22Rv1 (cell line): ENCODE data around the gene CDH18.

Experiments
- ZFX ChIP-seq: fragments of 450-650 bp; IDR thresholded peaks from 2 replicates; pipeline ENCODE4 v1.6.1; 2017; ENCODE audit warnings: antibody characterized with exemption, borderline replicate concordance
- TF ChIP-seq, protein P1 (sequence below): fragments of 450-650 bp; IDR thresholded peaks from 2 replicates; pipeline ENCODE4 v1.5.1; 2017; ENCODE audit warnings: mild to moderate bottlenecking

DNA sequence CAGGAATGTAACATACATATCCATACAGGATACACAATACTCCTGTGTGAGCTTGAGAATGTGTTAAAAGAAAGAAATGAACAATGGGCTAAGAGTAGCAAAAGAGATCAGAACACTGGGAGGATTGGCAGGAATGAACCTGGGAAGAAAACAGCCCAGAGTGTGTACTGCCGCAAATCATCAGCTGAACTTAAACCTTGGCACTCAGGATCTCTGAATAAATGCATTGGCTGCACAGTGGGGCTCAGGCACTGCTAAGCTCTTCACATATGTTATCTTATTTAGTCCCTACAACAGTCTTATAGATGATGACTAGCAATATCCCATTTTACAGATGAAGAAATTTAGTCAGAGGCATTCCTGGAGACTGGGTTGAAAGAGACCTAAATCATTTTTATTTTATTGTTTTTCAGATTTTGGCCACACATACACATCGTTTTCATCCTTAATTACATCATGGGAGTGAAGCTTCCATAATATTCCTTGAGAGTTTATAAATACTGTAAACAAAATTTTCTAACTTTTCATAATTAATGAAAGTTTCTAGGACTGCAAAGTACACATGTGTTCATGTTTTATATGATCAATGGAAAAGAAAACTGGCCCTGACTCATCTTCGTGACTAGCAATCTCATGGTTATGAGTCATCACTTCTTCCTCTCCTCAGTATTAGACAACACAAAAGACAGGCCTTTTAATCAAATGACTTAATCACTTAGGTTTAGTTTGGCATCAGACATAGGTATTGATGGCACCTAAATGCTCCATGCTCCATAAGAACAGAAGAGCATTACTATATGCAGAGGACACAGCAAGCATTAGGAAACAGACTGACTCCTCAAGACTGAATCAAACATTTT lies 59.2 kb downstream of the CDH18 start:
- TF ChIP-seq, protein P1, sequence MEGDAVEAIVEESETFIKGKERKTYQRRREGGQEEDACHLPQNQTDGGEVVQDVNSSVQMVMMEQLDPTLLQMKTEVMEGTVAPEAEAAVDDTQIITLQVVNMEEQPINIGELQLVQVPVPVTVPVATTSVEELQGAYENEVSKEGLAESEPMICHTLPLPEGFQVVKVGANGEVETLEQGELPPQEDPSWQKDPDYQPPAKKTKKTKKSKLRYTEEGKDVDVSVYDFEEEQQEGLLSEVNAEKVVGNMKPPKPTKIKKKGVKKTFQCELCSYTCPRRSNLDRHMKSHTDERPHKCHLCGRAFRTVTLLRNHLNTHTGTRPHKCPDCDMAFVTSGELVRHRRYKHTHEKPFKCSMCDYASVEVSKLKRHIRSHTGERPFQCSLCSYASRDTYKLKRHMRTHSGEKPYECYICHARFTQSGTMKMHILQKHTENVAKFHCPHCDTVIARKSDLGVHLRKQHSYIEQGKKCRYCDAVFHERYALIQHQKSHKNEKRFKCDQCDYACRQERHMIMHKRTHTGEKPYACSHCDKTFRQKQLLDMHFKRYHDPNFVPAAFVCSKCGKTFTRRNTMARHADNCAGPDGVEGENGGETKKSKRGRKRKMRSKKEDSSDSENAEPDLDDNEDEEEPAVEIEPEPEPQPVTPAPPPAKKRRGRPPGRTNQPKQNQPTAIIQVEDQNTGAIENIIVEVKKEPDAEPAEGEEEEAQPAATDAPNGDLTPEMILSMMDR, result no peak
- TF ChIP-seq ZFX, result no peak
